Measurements from ENCODE around the gene OIP5. TPM values are rescaled to one million over a fixed set of nuclear protein-coding genes. Genes with fewer than 3 reads are reported as not detected.
"Not testable (repeated sequence)": the region's sequence is repeated elsewhere in the genome, so short reads cannot be mapped to it uniquely, and the experiment has no call there.

OIP5 gene
- polyA plus RNA-seq, 3 donors: 8.3 to 10.8 (median 9.0) TPM

DNA sequence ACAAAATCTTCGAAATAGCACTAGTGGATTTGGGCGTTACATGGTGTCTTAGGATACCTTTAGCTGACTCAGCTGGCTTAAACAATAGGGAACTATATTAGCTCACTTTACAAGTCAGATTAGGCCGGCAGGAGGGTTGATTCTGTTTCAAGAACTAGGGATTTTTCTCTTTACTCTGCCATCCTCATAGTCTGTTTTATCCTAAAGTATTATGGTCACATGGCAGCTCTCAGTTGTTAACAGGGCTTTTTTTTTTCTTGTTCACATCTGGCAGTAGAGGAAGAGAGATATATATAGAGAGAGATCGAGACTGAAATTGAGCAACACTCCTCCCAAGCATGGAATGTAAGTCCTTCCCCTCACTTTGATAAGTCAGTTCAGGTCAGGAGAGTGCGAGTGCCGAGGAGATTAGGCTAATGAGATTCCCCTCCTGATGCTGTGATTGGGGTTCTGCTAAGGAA, 68.5 kb downstream of the OIP5 start:
- no peak for DNase-seq

DNA sequence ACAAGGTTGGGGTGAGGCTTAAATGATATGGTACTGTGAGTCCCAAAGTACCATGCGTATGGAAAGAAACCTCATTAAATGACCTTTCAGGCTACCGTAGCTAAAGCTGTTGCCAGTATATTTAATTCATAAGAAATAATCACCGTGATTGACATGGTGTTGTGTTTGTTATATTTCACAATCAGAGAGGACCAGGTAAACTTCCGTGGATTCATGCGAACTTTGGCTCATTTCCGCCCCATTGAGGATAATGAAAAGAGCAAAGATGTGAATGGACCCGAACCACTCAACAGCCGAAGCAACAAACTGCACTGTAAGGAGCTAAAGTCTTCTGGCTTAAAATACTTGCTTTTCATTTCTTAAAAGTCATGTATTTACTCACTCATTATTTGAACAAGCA, 69.8 kb downstream of the OIP5 start:
- DNase-seq: no peak

DNA sequence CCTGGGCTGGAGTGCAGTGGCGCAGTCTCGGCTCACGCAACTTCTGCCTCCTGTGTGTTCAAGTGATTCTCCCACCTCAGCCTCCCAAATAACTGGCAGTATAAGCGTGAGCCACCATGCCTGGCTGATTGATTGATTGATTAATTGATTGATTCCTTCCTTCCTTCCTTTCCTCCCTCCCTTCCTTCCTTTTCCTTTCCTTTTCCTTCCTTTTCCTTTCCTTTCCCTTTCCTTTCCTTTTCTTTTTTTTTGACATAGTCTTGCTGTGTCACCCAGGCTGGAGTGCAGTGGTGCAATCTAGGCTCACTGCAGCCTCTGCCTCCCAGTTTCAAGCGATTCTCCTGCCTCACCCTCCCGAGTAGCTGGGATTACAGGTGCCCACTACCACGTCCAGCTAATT, 71.5 kb downstream of the OIP5 start:
- DNase-seq: not testable (repeated sequence)

DNA sequence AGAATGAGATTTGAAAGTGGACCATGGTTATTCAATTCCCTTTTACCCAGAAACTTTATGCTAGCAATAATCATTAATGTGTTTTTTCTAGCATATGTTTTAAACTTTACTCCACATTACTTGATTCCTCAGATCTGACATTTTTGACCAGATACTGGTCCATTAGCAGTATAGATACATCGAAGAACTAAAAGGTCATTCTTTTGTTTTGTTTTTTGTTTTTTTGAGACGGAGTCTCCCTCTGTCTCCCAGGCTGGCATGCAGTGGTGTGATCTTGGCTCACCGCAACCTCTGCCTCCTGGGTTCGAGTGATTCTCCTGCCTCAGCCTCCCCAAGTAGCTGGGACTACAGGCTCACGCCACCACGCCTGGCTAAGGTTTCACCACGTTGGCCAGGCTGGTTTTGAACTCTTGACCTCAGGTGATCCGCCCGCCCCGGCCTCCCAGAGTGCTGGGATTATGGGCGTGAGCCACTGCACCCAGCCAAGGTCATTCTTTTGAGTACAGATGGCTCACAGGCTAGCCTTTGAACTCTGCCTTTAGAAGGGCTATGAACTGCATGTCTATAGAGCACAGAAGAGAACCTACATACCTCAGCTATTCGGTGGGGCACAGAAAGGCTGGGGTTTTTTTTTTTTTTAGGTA, 72.7 kb downstream of the OIP5 start:
- no peak for DNase-seq

Other genes with a start within 250 kb of the OIP5 start
- 10 to 100 TPM; 23.1 to 25.7 (median 25.7) TPM for gene INO80, start 216.3 kb downstream of the OIP5 start, polyA plus RNA-seq (ENCODE audit: insufficient read length in 3 of 3)
- not detected for gene EXD1, start 101.8 kb downstream of the OIP5 start, polyA plus RNA-seq (ENCODE audit: insufficient read length in 3 of 3)
- gene CHP1, start 101.3 kb downstream of the OIP5 start, polyA plus RNA-seq (ENCODE audit: insufficient read length in 3 of 3): 10 to 100 TPM; 55.0 to 70.8 (median 59.6) TPM
- gene NUSAP1, start 290 bp upstream of the OIP5 start, polyA plus RNA-seq (ENCODE audit: insufficient read length in 3 of 3): 100 to 1,000 TPM in 1 of 3 donors, 10 to 100 TPM in 2; 89.8 to 102 (median 90.6) TPM
- 10 to 100 TPM; 23.7 to 25.4 (median 24.9) TPM for gene NDUFAF1, start 69.9 kb upstream of the OIP5 start, polyA plus RNA-seq (ENCODE audit: insufficient read length in 3 of 3)
- 10 to 100 TPM; 57.7 to 71.1 (median 64.1) TPM for gene RTF1, start 84.5 kb upstream of the OIP5 start, polyA plus RNA-seq (ENCODE audit: insufficient read length in 3 of 3)
- gene ITPKA, start 161.3 kb upstream of the OIP5 start, polyA plus RNA-seq (ENCODE audit: insufficient read length in 3 of 3): under 1 TPM; 0.61 to 0.90 (median 0.83) TPM
- 1 to 10 TPM; 2.0 to 2.9 (median 2.7) TPM for gene LTK, start 181.2 kb upstream of the OIP5 start, polyA plus RNA-seq (ENCODE audit: insufficient read length in 3 of 3)
- 10 to 100 TPM; 36.2 to 38.3 (median 37.6) TPM for gene RPAP1, start 211.7 kb upstream of the OIP5 start, polyA plus RNA-seq (ENCODE audit: insufficient read length in 3 of 3)
- gene TYRO3, start 226.6 kb upstream of the OIP5 start, polyA plus RNA-seq (ENCODE audit: insufficient read length in 3 of 3): 100 to 1,000 TPM; 173 to 176 (median 176) TPM

All from renal pelvis (tissue), 4 donors.